Activated CD4-positive, alpha-beta T cell treated with anti-CD3 and anti-CD28 coated beads, Interleukin-2, amount 10 ng/mL, durations not matched to agents 7 days and 5 days (primary cell): ENCODE data around the gene C1GALT1. TPM values are rescaled to one million over a fixed set of nuclear protein-coding genes. Genes with fewer than 3 reads are reported as not detected.
A peak's percentile ranks its signal among the peaks of the same experiment; 100 is the strongest.
"Not testable (repeated sequence)": the region's sequence is repeated elsewhere in the genome, so short reads cannot be mapped to it uniquely, and the experiment has no call there.

Source experiments
- CTCF ChIA-PET: fragments of 350-600 bp; sonication (Branson Sonifier 250); formaldehyde crosslinking; loops from one replicate; lab custom pipeline; 2021; ENCODE audit warnings: antibody characterized with exemption; lab: Charles Lee
- POLR2A ChIA-PET: fragments of 350-600 bp; sonication (Branson Sonifier 250); formaldehyde crosslinking; loops from one replicate; lab custom pipeline; 2021; ENCODE audit warnings: antibody characterized with exemption; lab: Charles Lee
- DNase-seq: peaks from one replicate; pipeline ENCODE4 v3.0.0-alpha.2; 2020
- H3K27ac Mint-ChIP-seq: one replicate; pipeline ENCODE4 v1.8.0; 2021; ENCODE audit warnings: mild to moderate bottlenecking, moderate library complexity, mixed read lengths
- H3K27me3 Mint-ChIP-seq: one replicate; pipeline ENCODE4 v1.8.0; 2021; ENCODE audit warnings: mixed read lengths
- H3K36me3 Mint-ChIP-seq: one replicate; pipeline ENCODE4 v1.8.0; 2021; ENCODE audit warnings: low read depth, mixed read lengths
- H3K4me1 Mint-ChIP-seq: one replicate; pipeline ENCODE4 v1.8.0; 2021; ENCODE audit warnings: mixed read lengths
- H3K4me3 Mint-ChIP-seq: one replicate; pipeline ENCODE4 v1.8.0; 2021; ENCODE audit warnings: mild to moderate bottlenecking, moderate library complexity, mixed read lengths
- H3K9me3 Mint-ChIP-seq: one replicate; pipeline ENCODE4 v1.8.0; 2021; ENCODE audit warnings: mixed read lengths
- total RNA-seq, 2 experiments: library from RNA; stranded (reverse); gene quantifications; one replicate each; pipeline ENCODE4 v1.2.3, GENCODE V29; 2021

Gene C1GALT1
- total RNA-seq, 2 experiments from 2014 or later: 58.2 to 61.4 TPM

DNA sequence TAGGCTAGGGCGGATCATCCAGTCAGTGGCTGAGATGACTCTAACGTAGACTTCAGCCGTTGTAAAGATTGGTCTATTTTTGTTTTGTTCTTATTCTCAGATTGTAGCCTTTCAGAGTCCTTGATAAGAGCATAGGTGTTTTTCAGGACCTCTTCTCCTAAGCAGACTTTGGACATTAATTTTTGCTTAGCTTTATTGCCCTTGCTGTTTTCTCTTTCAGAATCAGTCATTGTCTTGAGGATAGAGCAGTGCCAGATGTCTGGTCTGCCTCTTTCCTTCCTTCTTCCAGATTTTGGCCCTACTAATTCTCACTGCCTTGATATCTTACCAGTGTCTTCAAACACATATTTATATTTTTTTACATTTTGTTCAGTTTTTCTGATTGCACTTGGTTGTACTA, 49.5 kb downstream of the C1GALT1 start:
- Mint-ChIP-seq H3K4me1 (peaks cover 23% of the 10 kb centered on the region), H3K36me3 (peaks cover 58% of the 10 kb centered on the region), H3K27ac (peak overlapping the region; percentile 77), H3K27me3 (no peaks in the 10 kb centered on the region), H3K4me3 (no peak overlapping the region), H3K9me3 (peaks cover 27% of the 10 kb centered on the region)
- CTCF ChIA-PET: interaction anchor here (0.6 kb wide), 1 partner anchor 530 kb away, joined by 3 read pairs; no protein-coding TSS in a partner anchor
- no peak for DNase-seq
- POLR2A ChIA-PET: no interaction called here

DNA sequence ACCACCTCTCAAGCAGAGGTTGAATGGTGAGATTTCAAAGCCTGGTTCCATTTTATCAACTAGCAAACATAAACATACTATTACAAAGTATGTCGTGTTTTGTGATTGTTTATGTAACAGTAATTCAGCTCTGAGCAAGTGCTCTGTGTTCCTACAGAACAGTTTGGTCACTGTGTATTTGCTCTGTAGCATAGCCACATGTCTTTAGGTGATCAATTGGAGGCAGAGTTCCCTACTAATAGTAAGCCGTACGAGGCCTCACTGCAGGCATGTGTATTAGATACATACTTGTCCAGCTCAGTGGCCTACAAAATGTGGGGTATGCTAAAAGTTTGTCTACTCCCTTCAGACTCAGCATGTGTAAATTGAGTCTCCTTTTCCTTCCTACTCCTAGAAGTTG, 53.0 kb downstream of the C1GALT1 start:
- Mint-ChIP-seq H3K4me3 (no peak overlapping the region), H3K27ac (no peak overlapping the region), H3K4me1 (peaks cover 26% of the 10 kb centered on the region), H3K9me3 (peaks cover 15% of the 10 kb centered on the region), H3K36me3 (peaks cover 74% of the 10 kb centered on the region), H3K27me3 (no peaks in the 10 kb centered on the region)
- ChIA-PET CTCF (interaction anchor here (1.4 to 1.8 kb wide), 2 partner anchors 7 to 13 kb away, joined by 3 read pairs; no protein-coding TSS in a partner anchor), POLR2A (no interaction called here)
- DNase-seq: no peak

DNA sequence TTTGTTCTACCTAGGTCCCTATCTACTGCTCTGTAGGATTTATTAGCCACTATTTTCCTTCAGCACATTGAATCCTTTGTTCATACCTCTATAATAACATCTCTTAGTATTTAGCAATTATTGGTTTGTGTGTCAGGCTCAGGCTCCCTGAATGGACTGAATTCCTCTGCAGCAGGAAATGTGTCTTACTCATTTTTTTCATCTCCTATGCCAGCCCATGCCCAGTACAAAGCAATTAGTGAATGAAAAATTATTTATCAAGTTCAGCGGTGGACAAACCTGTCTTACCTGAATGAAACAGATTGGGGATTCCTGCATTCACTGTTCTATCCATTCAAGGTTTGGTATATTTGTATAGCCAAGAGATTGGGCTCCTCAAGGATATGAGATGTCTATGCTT, 53.7 kb downstream of the C1GALT1 start:
- DNase-seq: no peak
- POLR2A ChIA-PET: no interaction called here
- Mint-ChIP-seq H3K4me3 (no peak overlapping the region), H3K9me3 (peaks cover 12% of the 10 kb centered on the region), H3K36me3 (peaks cover 71% of the 10 kb centered on the region), H3K27ac (peak overlapping the region; percentile 61), H3K4me1 (peaks cover 26% of the 10 kb centered on the region), H3K27me3 (no peaks in the 10 kb centered on the region)
- CTCF ChIA-PET: interaction anchor here (1.8 kb wide), 1 partner anchor 14 kb away, joined by 3 read pairs; no protein-coding TSS in a partner anchor

DNA sequence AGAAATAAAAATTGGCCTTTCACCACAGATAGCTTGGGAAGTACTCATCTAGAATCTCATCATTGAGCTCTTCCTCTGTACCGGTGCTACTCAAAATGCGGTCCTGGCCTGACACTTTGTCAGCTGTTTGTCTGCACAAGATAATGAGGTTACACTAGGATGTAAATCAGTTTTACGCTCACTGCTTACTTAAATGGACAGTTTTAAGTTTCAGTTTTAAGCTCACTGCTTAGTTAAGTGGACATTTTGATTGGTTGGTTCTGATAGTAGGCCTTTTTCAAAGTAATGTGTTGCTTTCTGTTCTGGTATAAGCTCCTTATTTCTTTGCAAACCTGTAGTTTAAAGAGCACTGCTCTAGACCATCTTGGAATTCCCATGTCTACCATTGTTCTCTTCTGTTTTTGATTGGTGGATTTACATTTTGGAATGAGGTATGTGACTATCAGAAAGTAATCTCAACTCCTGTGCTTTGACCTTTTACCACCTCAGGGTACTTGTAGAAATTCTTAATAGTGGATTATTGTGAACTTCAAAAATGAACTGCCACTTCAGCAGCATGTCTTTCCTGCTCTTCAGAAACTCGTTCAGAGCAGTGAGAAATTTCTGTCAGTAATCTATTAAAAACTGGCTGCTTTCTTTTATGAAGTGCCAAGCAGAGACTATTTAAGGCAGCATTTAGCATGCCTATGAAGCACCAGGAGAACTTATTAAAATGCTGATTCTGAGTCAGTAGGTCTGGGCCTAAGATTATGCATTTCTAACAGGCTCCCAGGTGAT, 55.0 kb downstream of the C1GALT1 start:
- H3K36me3 Mint-ChIP-seq: peaks cover 64% of the 10 kb centered on the region
- no peak overlapping the region for H3K27ac Mint-ChIP-seq
- ChIA-PET CTCF (interaction anchor here (0.9 to 1.0 kb wide), 2 partner anchors 8 to 12 kb away, joined by 3 read pairs; no protein-coding TSS in a partner anchor), POLR2A (no interaction called here)
- peaks cover 13% of the 10 kb centered on the region for H3K4me1 Mint-ChIP-seq
- H3K4me3 Mint-ChIP-seq: no peak overlapping the region
- H3K9me3 Mint-ChIP-seq: no peaks in the 10 kb centered on the region
- H3K27me3 Mint-ChIP-seq: no peaks in the 10 kb centered on the region
- no peak for DNase-seq

DNA sequence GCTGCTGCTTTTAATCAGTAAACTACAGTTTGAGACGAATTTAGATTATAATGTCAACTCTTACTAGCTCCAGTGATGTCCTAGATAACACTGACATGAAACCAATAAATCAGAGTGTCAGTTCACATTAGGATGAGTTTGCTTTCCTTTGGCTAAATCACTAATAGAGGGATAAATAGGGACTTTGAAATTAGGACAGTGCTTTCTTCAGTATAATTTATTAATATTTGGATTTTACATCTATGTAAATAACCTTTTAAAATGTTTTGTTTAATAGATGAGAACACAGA, 55.6 kb downstream of the C1GALT1 start:
- DNase-seq: no peak
- Mint-ChIP-seq H3K27ac (no peak overlapping the region), H3K4me3 (no peak overlapping the region), H3K36me3 (peaks cover 70% of the 10 kb centered on the region), H3K27me3 (no peaks in the 10 kb centered on the region), H3K4me1 (peaks cover 15% of the 10 kb centered on the region), H3K9me3 (no peaks in the 10 kb centered on the region)
- ChIA-PET POLR2A (no interaction called here), CTCF (no interaction called here)

DNA sequence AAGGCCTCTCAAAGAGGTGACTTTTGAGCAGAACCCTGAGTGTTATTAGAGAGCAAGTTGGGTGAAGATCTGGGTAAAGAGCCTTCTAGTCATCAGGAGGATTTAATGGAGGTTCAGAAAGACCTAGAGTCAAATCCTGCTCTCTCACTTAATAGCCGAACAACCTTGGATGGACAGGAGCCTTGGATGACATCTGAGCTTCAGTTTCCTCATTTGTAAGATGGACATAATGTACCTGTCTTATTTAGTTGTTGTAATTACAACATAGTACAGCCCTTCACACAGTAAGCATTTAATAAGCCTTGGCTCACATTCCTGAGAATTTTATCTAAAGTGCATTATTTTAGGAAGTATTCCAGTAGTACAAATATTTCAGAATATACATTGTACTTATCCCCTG, 57.0 kb downstream of the C1GALT1 start:
- ChIA-PET POLR2A (no interaction called here), CTCF (interaction anchor here (1.0 kb wide), 2 partner anchors 16 to 20 kb away, joined by 3 read pairs; no protein-coding TSS in a partner anchor)
- Mint-ChIP-seq H3K36me3 (peaks cover 77% of the 10 kb centered on the region), H3K4me3 (no peak overlapping the region), H3K27me3 (no peaks in the 10 kb centered on the region), H3K4me1 (peaks cover 15% of the 10 kb centered on the region), H3K9me3 (no peaks in the 10 kb centered on the region), H3K27ac (no peak overlapping the region)
- no peak for DNase-seq

DNA sequence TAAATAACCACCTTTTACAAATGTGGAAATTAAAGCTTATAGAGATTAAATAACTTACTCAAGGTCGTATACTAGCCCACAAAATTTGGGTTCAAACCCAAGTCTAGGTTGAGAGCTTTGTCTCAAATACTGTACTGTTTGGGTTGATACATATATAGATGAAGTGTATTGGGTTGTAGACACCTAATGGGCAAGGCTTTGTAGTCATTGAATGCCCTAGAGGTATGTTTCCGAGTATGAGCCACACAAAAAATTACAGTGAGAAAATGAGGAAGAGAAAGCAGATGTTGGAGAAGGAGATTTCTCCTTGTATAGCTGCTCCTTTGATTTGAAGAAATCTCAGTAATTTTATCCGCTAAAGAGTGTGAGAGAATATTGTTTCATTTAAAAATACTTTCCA, 60.6 kb downstream of the C1GALT1 start:
- no peak for DNase-seq
- Mint-ChIP-seq H3K36me3 (peaks cover 70% of the 10 kb centered on the region), H3K27me3 (no peaks in the 10 kb centered on the region), H3K4me1 (peaks cover 9% of the 10 kb centered on the region), H3K4me3 (no peak overlapping the region), H3K27ac (no peak overlapping the region), H3K9me3 (no peaks in the 10 kb centered on the region)
- ChIA-PET POLR2A (no interaction called here), CTCF (interaction anchor here (1.2 to 1.4 kb wide), 3 partner anchors 8 to 22 kb away, joined by 3 to 4 read pairs (median 3); no protein-coding TSS in a partner anchor)

DNA sequence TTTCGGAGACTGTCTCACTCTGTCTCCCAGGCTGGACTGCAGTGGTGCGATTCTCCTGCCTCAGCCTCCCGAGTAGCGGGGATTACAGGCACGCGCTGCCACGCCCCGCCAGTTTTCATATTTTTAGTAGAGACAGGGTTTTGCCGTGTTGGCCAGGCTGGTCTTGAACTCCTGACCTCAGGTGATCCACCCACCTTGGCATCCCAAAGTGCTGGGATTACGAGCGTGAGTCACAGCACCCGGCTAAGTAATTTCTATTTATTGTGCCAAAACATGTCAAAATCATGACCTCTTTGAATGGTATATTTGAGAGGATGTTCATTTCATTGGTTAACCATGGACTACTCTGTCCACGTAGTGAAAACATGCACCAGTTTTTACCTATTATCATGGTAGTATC, 62.9 kb downstream of the C1GALT1 start:
- H3K27ac Mint-ChIP-seq, H3K9me3 Mint-ChIP-seq, POLR2A ChIA-PET, H3K4me1 Mint-ChIP-seq, H3K4me3 Mint-ChIP-seq, H3K27me3 Mint-ChIP-seq, DNase-seq, CTCF ChIA-PET: not testable (repeated sequence)
- peaks cover 52% of the 10 kb centered on the region for H3K36me3 Mint-ChIP-seq

DNA sequence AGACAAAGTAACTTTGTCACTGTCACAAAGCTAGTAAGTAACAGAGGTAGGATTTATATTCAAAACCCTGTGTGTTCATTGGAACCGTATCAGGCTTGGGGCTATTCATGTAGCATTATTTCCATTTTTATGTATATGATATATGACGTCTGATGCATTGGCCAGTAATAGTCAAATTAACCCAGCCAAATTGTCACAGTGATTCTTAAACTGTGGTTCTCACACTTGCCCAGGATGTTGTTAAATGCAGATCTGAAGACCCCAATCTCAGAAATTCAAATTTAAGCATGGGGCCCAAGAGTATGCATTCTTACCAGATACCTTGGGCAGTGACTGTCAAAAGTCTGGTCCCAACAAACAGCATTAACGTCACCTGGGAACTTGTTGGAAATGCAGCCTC, 63.9 kb downstream of the C1GALT1 start:
- no peak overlapping the region for H3K27ac Mint-ChIP-seq
- H3K36me3 Mint-ChIP-seq: peaks cover 55% of the 10 kb centered on the region
- ChIA-PET CTCF (no interaction called here), POLR2A (no interaction called here)
- DNase-seq: no peak
- H3K27me3 Mint-ChIP-seq: no peaks in the 10 kb centered on the region
- no peak overlapping the region for H3K4me3 Mint-ChIP-seq
- no peaks in the 10 kb centered on the region for H3K9me3 Mint-ChIP-seq
- H3K4me1 Mint-ChIP-seq: peaks cover 9% of the 10 kb centered on the region

DNA sequence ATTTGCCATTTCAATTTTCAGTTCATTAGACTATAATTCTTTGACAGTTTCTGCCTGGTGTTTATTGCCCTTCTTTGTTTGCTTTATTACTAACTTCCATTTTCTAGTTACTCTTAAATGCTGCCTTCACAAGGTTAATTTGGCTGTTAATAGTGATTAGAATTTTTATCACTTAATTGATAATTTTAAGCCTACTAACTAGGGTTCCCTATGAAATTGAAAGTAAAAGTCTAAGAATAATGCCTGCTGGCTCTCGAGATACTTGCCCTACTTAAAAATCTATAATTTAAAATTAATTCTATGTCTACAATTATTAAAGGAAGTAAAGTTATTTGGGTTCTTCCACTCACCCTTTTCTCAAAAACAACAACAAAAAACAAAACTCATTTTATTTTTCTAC, 65.3 kb downstream of the C1GALT1 start:
- peaks cover 7% of the 10 kb centered on the region for H3K4me1 Mint-ChIP-seq
- H3K9me3 Mint-ChIP-seq: peaks cover 3% of the 10 kb centered on the region
- no peak overlapping the region for H3K4me3 Mint-ChIP-seq
- H3K36me3 Mint-ChIP-seq: peaks cover 59% of the 10 kb centered on the region
- POLR2A ChIA-PET: no interaction called here
- no peaks in the 10 kb centered on the region for H3K27me3 Mint-ChIP-seq
- CTCF ChIA-PET: no interaction called here
- H3K27ac Mint-ChIP-seq: no peak overlapping the region
- DNase-seq: no peak

DNA sequence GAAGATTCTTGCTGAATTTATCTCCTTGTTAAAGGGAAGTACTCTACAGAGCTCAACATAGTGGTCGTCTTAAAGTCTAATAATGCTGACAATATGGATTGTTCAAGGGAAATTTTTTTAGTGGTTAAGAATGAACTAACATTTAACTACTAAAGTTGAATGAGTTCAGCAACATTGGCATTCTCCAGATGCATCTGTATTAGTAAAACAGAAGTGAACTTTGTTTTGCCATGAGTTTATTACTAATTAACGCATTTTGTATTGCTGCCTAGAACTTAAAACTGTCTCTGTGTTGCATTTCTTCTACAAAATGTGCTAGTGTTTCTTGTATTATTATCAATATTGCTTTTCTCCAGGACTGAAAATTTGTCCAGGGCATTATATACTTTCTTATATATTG, 67.5 kb downstream of the C1GALT1 start:
- Mint-ChIP-seq H3K4me1 (peaks cover 7% of the 10 kb centered on the region), H3K27me3 (no peaks in the 10 kb centered on the region), H3K9me3 (peaks cover 4% of the 10 kb centered on the region), H3K27ac (no peak overlapping the region), H3K36me3 (peaks cover 56% of the 10 kb centered on the region), H3K4me3 (no peak overlapping the region)
- ChIA-PET CTCF (interaction anchor here (0.6 to 1.2 kb wide), 2 partner anchors 8 to 112 kb away, joined by 3 read pairs; no protein-coding TSS in a partner anchor), POLR2A (no interaction called here)
- DNase-seq: no peak

DNA sequence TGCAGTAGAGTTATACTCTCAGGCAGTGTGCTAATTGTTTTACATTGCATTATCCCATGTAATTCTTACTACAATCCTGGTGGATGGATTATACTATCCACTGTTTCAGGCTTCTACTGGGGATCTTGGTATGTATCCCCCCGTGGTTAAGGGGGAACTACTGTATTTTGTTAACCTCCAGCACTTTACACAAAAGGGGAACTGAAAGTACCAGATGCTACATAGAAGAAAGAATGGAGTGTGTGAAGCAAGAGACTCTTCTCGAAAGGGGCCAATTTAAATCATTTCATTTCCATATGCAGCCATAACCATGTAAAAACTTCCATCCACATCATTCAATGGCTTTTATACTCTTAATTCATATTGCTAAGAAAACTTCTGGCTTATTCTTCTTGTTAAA, 69.4 kb downstream of the C1GALT1 start:
- CTCF ChIA-PET: no interaction called here
- peaks cover 4% of the 10 kb centered on the region for H3K9me3 Mint-ChIP-seq
- POLR2A ChIA-PET: no interaction called here

DNA sequence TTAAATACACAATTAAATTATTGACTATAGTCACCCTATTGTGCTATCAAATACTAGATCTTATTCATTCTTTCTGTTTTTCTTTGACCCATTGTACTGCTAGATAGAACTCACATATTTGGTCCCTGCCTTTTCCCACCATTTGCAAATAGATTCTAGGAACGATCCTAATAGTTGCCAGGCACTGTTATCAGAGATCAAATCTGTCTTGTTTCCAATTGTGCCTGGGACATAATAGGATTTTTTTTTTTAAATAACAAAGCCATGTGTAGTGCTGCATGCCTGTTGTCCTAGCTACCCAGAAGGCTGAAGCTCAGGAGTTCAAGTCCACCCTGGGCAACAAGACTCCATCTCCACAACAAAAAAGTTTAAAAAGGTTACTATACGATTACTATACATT, 72.0 kb downstream of the C1GALT1 start:
- DNase-seq: no peak
- CTCF ChIA-PET: interaction anchor here (1.0 to 2.4 kb wide), 3 partner anchors 10 to 92 kb away, joined by 3 to 6 read pairs (median 3); no protein-coding TSS in a partner anchor
- Mint-ChIP-seq H3K27me3 (no peaks in the 10 kb centered on the region), H3K4me3 (no peak overlapping the region), H3K27ac (no peak overlapping the region), H3K9me3 (peaks cover 7% of the 10 kb centered on the region), H3K36me3 (peaks cover 58% of the 10 kb centered on the region), H3K4me1 (peaks cover 26% of the 10 kb centered on the region)
- POLR2A ChIA-PET: no interaction called here

More for the DNA sequence above, 69.4 kb downstream of the C1GALT1 start:
- no peak for DNase-seq
- Mint-ChIP-seq H3K27me3 (no peaks in the 10 kb centered on the region), H3K4me1 (peaks cover 12% of the 10 kb centered on the region), H3K36me3 (peaks cover 52% of the 10 kb centered on the region), H3K4me3 (no peak overlapping the region), H3K27ac (no peak overlapping the region)
